Epithelial cell of proximal tubule (primary cell): ENCODE results near the gene GOLGA6L7. TPM values are rescaled to one million over a fixed set of nuclear protein-coding genes. Genes with fewer than 3 reads are reported as not detected.
"Not testable (repeated sequence)": the region's sequence is repeated elsewhere in the genome, so short reads cannot be mapped to it uniquely, and the experiment has no call there.

Experiments used
- DNase-seq: peaks from one replicate; pipeline ENCODE4 v3.0.0-alpha.2; 2011; ENCODE audit warnings: low read depth
- H3K4me3 ChIP-seq: 2 replicates; pipeline ENCODE4 v1.5.1; 2011; ENCODE audit warnings: low read depth, mild to moderate bottlenecking, low read length
- CTCF ChIP-seq: conservative IDR thresholded peaks from 2 replicates; pipeline ENCODE4 v1.5.1; 2012; ENCODE audit warnings: low read depth, mild to moderate bottlenecking, low read length
- total RNA-seq: library from RNA; depleted of rRNA; stranded (reverse); fragments of >200 nt; gene quantifications from 2 replicates; pipeline ENCODE4 v1.2.3, GENCODE V29; 2015

GOLGA6L7 gene
- total RNA-seq, 1 donor from 2014 or later, result not detected

- no peak overlapping the region for H3K4me3 ChIP-seq
- TF ChIP-seq CTCF, result no peak
- DNase-seq, result no peak
Measured at GRCh38 chr15:28875461-28876000, 27.1 kb upstream of the GOLGA6L7 start.

- DNase-seq, result no peak
- no peak overlapping the region for H3K4me3 ChIP-seq
Measured at GRCh38 chr15:28873585-28874190, 25.2 kb upstream of the GOLGA6L7 start.

GRCh38 chr15:28873006-28873405, 24.6 kb upstream of the GOLGA6L7 start:
- H3K4me3 ChIP-seq, result no peak overlapping the region
- TF ChIP-seq CTCF, result no peak
- DNase-seq, result no peak

More at GRCh38 chr15:28873585-28874190, 25.2 kb upstream of the GOLGA6L7 start:
- TF ChIP-seq CTCF, result peak; percentile 33

GRCh38 chr15:28871168-28871567, 22.7 kb upstream of the GOLGA6L7 start:
- no peak for TF ChIP-seq CTCF
- DNase-seq, result no peak
- no peak overlapping the region for H3K4me3 ChIP-seq

GRCh38 chr15:28868744-28869345, 20.4 kb upstream of the GOLGA6L7 start:
- no peak overlapping the region for H3K4me3 ChIP-seq
- no peak for TF ChIP-seq CTCF
- DNase-seq, result no peak

- H3K4me3 ChIP-seq, DNase-seq: not testable (repeated sequence)
Measured at GRCh38 chr15:28861589-28862293, 13.3 kb upstream of the GOLGA6L7 start.

- H3K4me3 ChIP-seq, result no peak overlapping the region
- no peak for TF ChIP-seq CTCF
- no peak for DNase-seq
Measured at GRCh38 chr15:28861031-28861534, 12.6 kb upstream of the GOLGA6L7 start.

- DNase-seq, H3K4me3 ChIP-seq: not testable (repeated sequence)
Measured at GRCh38 chr15:28854578-28854977, 6.1 kb upstream of the GOLGA6L7 start.

GRCh38 chr15:28853654-28854053, 5.2 kb upstream of the GOLGA6L7 start:
- DNase-seq, H3K4me3 ChIP-seq: not testable (repeated sequence)

- DNase-seq, H3K4me3 ChIP-seq: not testable (repeated sequence)
Measured at GRCh38 chr15:28849766-28850165, 1.3 kb upstream of the GOLGA6L7 start.

- DNase-seq, H3K4me3 ChIP-seq: not testable (repeated sequence)
Measured at GRCh38 chr15:28849271-28849670, 827 bp upstream of the GOLGA6L7 start.
